Hypothalamus (tissue), 51 donors: ENCODE measurements around the gene C6orf15.

Source experiments
- DNase-seq, 51 donors: peaks; one replicate each; lab custom pipeline; 2025; lab: John Stamatoyannopoulos, UW

C6orf15 gene

DNA sequence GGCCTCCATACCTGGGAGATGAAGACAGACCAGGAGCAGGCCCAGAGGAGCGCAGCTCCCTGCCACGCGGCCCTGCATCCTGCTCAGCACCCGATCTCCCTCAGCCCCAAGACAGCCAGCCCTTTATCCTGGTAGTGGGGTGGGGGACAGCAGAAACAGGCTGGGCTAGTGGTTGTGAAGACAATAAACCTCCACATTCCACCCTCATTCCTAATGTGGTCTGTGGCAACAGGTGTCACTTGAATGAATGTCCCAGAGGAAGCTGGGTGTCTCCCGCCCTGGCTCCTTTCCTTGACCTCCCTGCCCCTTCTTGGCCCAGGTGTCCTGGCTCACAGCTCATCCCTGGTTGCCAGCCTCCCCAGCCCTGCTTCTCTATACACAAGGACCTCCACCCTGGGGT lies at the start of gene C6orf15:
Gene C6orf15 (minus strand): TSS at position 98 of the 400 bp plus-strand sequence. CDS start 20 bp downstream, at position 78.
- DNase-seq = no peak

DNA sequence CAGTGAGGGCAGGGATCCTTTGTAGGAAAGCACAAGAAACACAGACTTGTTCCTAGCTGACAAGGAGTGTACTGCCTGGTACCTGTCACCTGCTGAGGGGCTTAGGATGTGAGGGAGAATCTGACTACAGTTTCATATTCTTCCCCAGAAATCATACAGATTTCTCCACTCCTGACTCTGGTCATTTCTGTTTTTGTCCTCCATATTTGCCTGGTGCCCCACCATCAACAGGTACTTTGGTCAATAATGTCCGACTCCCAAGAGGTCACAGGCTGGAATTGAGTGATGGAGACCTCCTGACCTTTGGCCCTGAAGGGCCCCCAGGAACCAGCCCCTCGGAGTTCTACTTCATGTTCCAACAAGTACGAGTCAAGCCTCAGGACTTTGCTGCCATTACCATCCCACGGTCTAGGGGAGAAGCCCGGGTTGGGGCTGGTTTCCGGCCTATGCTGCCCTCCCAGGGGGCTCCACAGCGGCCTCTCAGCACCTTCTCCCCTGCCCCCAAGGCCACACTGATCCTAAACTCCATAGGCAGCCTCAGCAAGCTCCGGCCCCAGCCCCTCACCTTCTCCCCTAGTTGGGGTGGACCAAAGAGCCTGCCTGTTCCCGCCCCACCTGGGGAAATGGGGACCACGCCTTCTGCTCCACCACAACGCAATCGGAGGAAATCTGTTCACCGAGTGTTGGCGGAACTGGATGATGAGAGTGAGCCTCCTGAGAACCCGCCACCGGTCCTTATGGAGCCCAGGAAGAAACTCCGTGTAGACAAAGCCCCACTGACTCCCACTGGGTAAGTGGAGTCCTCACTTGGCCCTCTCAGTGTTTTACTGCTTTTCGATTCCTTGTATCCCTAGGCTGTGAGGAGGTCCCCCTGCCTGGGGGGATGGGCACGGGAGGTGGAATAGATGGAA lies 49.1 kb upstream of the C6orf15 start:
- no peak for DNase-seq

DNA sequence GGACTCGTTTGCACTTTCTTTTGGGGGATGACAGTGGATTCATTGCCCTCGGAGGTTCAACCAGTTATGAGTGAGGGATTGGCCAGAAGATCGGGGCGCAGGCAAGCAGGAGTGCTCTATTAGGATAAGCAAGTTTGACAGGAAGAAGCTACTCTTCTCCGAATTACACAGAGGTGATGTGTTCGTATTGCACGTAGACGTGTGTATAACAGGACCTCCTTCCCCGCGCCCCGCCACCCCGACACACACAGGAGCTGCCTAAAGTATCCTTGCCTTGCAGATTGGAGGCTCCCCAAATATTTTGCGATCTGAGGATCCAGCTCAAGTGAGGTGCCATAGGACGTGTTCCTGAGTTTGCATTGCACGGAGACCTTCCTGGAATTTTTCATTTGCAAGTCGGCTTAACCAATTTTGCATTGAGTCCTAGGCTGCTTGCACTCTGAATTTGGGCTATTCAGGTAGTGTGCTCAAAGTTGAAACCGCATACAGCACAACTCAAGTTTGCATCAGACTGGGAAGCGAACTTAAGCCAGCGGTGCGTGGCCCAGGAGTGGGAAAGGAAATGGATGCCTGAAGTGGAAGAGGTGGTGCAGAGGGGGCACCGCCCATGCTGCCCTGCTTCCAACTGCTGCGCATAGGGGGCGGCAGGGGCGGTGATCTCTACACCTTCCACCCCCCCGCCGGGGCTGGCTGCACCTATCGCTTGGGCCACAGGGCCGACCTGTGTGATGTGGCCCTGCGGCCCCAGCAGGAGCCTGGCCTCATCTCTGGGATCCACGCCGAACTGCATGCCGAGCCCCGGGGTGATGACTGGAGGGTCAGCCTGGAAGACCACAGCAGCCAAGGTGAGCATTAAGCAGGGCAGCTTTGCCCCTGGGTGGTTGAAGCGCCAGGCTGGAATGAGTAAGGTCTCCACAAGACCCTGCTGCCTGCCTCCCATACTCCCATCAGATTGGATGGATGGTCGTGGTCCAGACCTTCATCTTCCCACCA lies 46.8 kb upstream of the C6orf15 start:
- DNase-seq = no peak

DNA sequence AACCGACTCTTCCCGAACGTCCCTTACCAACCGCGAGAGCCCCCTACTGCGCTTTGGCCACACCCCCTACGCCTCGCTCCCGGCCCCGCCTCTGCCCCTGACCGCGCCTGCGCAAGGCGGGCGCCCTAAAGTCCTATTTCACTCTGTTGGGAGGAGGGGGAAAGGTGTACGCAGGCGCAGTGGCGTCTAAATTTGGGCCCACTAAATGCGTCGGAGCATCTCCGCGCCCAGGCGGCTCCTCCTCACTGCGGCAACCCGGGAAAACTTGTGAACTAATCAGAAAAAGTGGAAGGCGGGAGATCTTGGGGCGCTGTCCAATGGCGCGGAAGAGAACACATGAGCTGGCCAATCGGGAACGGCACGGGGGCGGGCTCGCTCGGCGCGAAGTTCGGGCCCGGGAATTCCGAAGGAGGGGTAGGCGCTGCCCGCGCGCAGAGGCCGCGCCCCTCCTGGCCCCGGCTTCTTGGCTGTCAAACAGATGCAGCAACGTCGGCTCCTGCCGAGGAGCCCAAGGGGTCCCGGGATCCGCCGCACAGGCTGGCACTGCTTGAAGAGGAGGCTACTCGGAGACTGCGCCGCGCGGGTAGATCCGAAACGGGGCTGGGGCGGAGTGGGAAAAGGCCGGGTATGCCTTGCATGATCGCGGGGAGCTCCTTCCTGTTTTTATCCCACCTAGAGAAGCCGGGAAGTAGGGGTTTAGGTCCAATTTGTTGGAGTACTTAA lies 45.9 kb upstream of the C6orf15 start, which contains the start of gene TCF19:
Gene TCF19 (plus strand): TSS at position 450 of the 723 bp plus-strand sequence. CDS start 881 bp downstream, outside the sequence.
- DNase-seq = peak; percentile 76 to 99 (median 95)

DNA sequence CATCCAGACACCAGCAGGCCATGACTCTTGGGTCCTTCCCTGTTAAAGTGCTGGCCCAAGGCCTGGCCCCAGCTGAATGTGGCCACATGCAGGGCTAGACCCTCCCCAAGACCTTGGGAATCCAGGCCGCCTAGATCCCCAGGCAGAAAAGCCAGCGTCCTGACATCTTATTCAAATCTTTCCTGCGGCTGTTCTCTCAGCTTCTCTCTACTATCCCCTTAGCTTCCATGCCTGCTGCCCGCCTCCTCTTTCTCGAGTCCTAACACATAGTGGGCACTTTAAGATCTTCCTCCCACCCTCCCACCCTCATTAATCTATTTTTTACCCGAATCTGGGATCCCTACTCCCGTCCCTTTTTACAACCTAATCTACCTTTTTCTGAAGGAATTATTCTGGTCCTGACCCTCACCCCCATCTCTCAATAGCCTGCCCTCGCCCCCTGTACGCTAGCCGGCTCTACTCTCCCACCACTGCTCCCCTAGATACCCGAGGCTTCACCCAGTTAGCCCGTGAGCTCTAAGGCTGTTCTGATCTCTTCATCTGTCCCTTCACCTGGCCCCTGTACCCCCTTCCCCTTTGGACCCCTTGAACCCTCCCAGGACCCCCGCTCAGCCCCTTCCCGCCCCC lies 45.3 kb upstream of the C6orf15 start, which contains the start of gene CCHCR1:
Gene CCHCR1 (minus strand): TSS at position 290 of the 627 bp plus-strand sequence. CDS start 202 bp downstream, at position 88.
- no peak for DNase-seq

DNA sequence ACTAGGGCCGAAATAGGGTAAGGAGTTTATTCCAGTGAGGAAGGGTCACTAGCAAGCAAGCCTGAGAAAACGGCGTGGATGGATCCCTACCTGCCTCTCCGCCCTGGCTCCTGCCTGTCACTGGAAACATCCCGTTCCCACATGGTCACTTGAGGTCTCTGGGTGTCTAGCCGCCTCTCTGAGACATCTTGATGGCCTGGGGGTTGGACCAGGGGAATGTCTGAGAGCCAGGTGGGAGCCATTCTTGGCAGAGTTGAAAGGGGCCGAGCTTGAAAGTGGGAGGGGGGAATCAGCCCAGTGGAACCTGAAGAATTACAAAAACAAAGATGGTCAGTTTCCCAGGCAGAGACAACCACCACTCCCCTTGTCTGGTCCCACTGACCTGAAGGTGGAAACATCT lies 44.3 kb upstream of the C6orf15 start:
- DNase-seq = no peak

DNA sequence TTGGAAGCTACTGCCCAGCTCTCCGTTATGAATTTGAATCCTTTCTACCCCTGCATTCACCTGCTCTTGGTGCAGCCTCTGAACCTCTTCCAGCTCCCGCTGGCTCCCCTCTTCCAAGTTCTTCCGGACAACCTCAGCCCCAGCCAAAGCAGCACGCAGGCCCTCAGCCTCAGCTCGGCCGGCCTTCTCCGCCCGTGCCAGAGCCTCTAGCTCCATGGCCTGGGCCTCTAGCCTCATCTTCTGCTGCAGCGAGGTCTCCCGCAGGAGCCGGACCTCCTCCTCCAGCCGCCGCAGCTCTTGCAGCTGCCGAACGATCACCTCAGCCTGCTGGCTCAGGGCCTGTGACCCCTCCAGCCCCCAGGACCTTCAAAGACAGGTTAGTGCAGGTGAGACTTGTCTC lies 42.1 kb upstream of the C6orf15 start:
- no peak for DNase-seq

DNA sequence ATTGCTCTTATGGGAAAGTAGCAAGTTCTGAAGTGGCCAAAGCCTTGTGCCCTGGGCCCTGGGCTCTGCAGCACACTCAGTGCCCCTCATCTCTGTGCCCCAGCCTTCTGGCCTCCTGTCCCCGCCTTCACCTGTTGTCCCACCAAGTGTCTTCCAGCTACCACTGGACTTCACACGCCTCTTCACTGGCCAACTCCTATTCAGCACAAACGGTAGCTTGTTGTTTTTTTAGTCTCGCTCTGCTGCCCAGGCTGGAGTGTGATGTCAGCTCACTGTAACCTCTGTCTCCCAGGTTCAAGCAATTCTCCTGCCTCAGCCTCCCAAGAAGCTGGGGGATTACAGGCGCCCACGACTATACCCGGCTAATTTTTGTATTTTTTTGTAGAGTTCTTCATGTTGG lies 40.4 kb upstream of the C6orf15 start:
- DNase-seq = no peak

DNA sequence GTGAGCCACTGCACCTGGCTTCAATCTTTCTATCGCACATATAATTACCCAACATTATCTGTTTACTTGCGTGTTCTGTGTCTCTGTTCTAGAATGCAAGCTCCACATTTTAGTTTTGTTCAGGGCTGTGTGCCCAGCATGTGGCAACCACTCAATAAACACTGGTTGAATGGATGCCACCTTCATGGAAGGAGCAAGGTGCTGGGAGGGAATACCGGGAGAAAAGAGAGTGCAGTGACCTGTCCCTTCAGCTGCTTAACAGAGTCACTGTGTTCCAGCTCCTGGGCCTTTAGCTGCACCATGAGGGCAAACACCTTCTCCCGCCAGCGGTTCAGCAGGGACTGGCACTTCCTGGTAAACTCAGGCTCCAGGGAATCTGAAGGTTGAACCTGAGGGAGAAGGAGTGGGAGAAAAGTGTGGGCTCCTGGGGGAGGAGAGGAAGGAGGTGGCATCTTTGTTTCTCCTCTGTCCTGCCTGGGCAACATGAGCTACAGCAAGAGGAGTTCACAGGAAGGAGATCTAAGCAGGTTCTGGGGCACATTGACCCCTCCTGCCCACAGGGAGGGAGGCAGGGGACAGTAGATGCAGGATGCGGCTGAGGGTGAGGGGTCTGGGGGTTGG lies 37.6 kb upstream of the C6orf15 start:
- no peak for DNase-seq

DNA sequence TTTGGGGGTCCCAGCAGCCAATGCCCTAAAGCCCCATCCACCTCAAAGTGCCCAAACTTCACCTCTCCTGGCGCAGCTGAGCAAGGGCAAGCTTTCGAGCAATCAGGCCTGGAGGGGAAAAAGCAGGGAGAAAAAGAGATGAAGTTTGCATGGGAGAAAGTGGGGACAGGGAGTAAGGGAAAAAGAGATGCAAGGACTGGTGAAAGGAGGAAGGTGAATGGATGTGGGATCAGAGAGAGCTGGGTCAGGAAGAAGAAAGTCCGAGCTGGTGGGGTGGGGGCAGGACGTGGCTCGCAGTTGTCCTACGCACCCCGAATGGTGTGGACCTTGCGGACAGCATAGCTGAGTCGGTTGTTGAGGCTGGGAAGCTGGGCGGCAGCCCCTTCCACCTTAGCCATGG lies 33.0 kb upstream of the C6orf15 start:
- DNase-seq = no peak

DNA sequence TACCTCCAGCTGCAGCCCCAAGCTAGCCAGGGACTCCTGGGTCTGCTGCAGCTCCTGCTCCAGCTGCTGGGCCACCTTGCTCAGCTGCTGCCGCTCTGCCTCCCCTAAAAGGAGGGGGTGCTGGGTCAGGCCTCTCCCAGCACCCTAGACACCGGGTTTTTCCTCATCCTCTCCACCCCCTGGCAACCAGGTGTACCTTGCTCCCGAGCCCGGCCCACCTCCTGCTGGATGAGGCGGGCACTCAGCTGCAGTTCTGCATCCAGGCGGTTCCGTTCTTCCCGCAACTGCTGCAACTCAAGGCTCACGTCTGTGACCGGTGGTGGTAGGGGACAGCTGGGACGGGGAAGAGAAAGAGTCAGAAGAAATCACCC lies 32.6 kb upstream of the C6orf15 start:
- no peak for DNase-seq

DNA sequence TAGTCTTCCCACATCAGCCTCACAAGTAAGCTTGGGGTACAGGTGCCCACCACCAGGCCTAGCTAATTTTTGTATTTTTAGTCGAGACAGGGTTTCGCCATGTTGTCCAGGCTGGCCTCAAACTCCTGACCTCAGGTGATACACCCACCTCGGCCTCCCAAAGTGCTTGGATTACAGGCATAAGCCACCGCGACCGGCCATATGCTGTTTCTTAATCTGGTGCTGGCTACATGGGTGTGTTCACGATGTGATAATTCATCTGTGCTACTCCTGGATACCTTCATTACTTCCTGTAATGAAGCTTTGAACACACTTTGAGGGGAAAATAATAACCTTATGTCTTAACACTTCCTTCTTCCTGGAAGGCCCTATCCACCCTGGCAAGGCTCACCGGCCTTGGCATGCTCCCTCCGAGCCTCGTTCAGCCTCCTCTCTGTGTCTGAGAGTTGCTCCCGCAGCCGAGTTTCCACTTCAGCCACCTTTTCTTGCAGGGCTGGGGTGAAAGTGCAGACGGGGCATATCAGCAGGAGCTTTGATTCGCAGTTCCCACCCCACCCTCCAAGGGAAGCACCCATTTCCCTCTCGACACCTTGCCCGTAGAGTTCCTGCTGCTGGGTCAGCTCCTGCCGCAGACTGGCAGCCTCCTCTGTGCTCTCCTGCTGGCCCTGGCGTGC lies 32.1 kb upstream of the C6orf15 start:
- DNase-seq = no peak

DNA sequence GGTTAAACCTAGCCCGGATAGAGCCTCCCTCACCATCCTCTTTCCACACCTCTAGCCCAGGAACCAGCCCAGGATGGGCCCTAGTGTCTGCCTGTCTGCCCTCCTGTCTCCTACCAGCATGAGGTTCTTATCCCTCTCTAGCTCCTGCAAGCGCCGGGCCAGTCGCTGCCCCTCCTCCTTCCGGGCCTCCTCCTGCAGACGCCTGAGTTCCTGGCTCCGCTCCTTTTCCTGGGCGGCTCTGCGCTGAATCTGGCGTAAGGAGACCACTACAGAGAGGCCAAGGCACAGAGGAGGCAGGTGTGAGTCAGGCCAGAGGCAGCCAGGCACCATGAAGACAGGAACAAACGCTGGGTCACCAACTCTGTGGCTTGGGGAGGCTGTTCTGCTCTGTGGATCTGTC lies 30.8 kb upstream of the C6orf15 start:
- no peak for DNase-seq

DNA sequence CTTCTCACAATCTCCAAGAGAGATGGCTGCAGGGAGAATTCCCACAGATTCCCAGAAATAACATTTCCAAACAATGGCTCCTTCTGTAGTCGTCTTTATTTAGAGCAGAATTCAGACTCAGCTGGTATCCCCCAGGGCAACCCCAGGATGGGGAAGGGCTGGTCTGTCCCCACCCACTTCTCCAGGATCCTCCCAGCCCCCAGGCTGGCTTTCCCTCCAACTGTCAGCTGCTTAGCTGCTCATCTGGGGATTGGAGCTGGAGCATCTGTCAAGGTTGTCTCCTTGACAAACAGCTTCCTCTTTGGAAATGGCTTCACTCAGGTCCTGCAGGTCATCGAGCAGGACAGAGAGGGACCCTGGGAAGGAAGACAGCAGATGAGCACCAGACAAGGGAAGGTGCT lies 30.0 kb upstream of the C6orf15 start:
- no peak for DNase-seq

DNA sequence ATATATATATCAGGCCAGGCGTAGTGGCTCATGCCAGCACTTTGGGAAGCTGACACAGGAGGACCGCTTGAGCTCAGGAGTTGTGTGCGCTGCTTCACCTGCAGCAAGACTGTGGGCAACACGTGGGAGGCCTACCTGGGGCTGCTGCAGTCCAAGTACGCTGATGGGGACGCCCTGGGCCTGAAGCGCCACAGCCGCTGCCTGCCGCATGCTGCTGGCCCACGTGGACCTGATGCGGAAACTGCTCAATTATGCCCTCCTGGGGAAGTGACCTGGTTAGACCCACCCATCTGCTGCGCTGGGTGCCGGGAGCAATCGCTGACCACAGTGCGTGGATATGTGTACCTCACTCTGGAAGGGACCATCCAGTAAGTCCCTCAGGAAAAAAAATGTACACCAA lies 28.3 kb upstream of the C6orf15 start:
- DNase-seq = no peak

DNA sequence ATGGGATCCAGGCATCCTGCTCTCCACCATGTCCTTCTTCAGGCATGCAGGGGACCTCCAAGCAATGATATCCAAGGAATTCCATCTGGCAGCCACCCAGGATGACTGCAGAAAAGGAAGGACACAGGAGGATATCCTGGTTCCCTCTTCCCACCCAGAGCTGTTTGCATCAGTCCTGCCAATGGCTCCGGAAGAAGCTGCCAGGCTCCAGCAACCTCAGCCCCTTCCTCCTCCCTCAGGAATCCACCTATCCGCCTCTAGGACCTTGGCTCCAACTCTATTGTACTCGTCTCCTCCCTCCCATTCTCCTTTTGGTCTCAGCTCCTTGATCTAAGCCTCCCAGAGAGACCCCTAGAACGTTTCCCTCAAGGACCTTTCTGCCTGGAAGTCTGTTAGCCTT lies 27.2 kb upstream of the C6orf15 start:
- DNase-seq = no peak

DNA sequence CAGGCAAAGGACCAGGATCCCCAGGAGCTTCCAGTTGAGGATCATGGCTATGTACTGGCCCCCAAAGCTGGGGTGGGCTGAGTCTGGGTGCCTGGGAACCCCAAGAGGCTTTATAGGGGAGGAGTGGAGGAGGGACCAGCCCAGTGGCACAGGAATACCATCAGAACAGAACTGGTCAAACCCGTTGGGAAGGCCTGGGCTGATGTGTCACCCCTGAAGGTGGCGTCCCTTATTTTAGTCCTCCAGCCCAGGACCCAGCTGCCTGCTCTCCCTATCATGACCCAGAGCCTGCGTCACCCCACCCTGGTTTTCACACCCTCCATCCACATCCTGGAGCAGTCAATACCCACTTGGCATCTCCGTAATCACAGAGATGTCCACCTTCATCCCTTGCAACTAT lies 26.6 kb upstream of the C6orf15 start, which contains the start of gene PSORS1C2:
Gene PSORS1C2 (minus strand): TSS at position 85 of the 400 bp plus-strand sequence. CDS start 40 bp downstream, at position 45.
- DNase-seq = no peak

DNA sequence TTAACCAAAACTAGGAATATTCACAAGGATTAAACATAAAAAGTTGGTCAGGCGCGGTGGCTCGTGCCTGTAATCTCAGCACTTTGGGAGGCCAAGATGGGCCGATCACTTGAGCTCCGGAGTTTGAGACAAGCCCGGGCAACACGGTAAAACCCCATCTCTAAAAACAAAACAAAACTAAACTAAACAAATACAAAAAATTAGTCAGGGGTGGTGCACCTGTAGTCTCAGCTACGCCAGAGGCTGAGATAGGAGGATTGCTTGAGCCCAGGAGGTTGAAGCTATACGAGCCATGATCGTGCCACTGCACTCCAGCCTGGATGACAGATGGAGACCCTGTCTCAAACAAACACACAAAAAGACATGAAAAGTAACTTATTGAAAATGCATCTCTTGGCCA lies 23.3 kb upstream of the C6orf15 start:
- no peak for DNase-seq

DNA sequence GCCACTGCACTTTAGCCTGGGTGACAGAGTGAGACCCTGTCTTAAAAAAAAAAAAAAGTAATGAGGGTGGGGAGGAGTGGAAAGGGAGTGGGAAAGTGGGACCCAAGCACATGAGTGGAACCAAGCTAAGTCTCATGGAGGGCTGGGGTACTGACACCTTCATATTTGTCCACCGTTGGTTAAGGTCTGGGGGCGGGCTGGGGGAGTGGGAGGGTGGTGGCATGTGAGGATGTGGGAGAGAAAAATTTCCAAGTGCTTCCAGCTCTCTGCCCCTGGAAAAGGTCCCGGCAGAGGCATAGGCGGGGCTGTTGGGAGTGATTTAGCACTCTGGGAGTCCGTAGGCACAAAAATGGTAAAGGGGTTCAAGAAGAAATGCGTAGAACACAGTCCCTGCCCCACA lies 20.4 kb upstream of the C6orf15 start:
- no peak for DNase-seq
